Peyer's patch (tissue), 4 donors: ENCODE results near the gene HAP1. TPM values are rescaled to one million over a fixed set of nuclear protein-coding genes. Genes with fewer than 3 reads are reported as not detected.
"Not testable (repeated sequence)": the region's sequence is repeated elsewhere in the genome, so short reads cannot be mapped to it uniquely, and the experiment has no call there.

Experiments
- DNase-seq, 3 donors: peaks; one replicate each; pipeline ENCODE4 v3.0.0-alpha.2; 2017 to 2019
- H3K27ac ChIP-seq, 4 donors: fragments of 200-600 bp; sonication (generic); one replicate each; pipeline ENCODE4 v1.5.1; 2016 to 2019
- H3K27me3 ChIP-seq, 2 donors: fragments of 200-600 bp; sonication (generic); one replicate each; pipeline ENCODE4 v1.5.1; 2019
- H3K36me3 ChIP-seq, 3 donors: fragments of 200-600 bp; sonication (generic); one replicate each; pipeline ENCODE4 v1.5.1; 2016 to 2019
- H3K4me1 ChIP-seq, 4 donors: fragments of 200-600 bp; sonication (generic); one replicate each; pipeline ENCODE4 v1.5.1; 2016 to 2019
- H3K4me3 ChIP-seq, 4 donors: fragments of 200-600 bp; sonication (generic); 1 replicate in 3 of 4; 2 replicates in 1 of 4; pipeline ENCODE4 v1.5.1; 2016 to 2019; ENCODE audit warnings: mild to moderate bottlenecking in 1 of 4
- H3K9me3 ChIP-seq, 4 donors: fragments of 200-600 bp; sonication (generic); one replicate each; pipeline ENCODE4 v1.5.1; 2016 to 2019; ENCODE audit warnings: mild to moderate bottlenecking in 1 of 4
- POLR2A ChIP-seq, 2 donors: fragments of 450-650 bp; IDR thresholded peaks; one replicate each; pipeline ENCODE4 v1.5.1; 2017; ENCODE audit warnings: antibody characterized with exemption in 2 of 2, mild to moderate bottlenecking in 2 of 2, moderate library complexity in 2 of 2
- total RNA-seq, 4 donors: library from RNA; depleted of rRNA; stranded (reverse); fragments of >200 nt; gene quantifications; one replicate each; pipeline ENCODE4 v1.1.0, GENCODE V29; 2016
- TF ChIP-seq, protein P1 (sequence below), 6 experiments: fragments of 450-650 bp in 4 of 6; fragments of 200-600 bp in 2 of 6; sonication (generic) in 1 of 6; IDR thresholded peaks; one replicate each; pipeline ENCODE4 v1.5.1; 2017 to 2019; ENCODE audit warnings: antibody characterized with exemption in 6 of 6, mild to moderate bottlenecking in 3 of 6, moderate library complexity in 1 of 6

HAP1 gene
- total RNA-seq, 4 donors from 2014 or later: 0.94 to 5.0 TPM; not detected in 2

DNA sequence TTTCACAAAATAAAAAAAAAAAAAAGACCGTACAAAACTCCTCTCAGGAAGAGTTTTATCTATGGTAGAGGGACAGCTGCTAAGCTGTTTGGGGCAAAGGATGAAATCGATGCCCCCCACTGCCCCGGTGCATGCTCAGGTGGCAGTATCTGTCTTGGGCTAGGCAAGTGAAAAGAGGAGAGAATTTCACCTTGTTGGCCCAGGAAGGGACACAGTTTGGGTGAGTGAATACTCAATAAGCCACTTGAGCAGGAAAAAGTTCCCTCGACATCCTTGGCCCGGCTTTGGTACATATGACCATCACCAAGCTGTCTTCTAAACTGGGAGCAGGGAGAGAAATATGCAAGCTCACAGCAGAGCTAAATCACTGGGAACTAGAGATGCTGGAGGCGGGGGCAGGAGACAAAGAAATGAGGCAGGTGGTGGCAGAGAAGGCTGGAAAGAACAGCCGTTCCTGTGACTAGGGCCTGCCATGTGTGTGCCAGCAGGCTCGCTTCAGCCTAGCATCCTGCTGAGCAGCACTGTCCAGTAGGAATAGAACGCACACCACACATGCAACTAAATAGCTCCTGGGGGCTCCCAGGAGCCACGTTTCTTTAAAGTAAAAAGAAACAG lies 53.9 kb downstream of the HAP1 start:
- Histone ChIP-seq H3K27ac (no peak overlapping the region), H3K4me1 (peaks cover 0 to 7% (median 3%) of the 10 kb centered on the region in 4 donors), H3K9me3 (no peaks in the 10 kb centered on the region), H3K36me3 (no peaks in the 10 kb centered on the region), H3K4me3 (no peak overlapping the region), H3K27me3 (no peaks in the 10 kb centered on the region)
- peak in 1 of 3 donors; percentile 11 for DNase-seq
- no peak for TF ChIP-seq POLR2A (IDR thresholded peaks at IDR 0.05)
- TF ChIP-seq, protein P1, sequence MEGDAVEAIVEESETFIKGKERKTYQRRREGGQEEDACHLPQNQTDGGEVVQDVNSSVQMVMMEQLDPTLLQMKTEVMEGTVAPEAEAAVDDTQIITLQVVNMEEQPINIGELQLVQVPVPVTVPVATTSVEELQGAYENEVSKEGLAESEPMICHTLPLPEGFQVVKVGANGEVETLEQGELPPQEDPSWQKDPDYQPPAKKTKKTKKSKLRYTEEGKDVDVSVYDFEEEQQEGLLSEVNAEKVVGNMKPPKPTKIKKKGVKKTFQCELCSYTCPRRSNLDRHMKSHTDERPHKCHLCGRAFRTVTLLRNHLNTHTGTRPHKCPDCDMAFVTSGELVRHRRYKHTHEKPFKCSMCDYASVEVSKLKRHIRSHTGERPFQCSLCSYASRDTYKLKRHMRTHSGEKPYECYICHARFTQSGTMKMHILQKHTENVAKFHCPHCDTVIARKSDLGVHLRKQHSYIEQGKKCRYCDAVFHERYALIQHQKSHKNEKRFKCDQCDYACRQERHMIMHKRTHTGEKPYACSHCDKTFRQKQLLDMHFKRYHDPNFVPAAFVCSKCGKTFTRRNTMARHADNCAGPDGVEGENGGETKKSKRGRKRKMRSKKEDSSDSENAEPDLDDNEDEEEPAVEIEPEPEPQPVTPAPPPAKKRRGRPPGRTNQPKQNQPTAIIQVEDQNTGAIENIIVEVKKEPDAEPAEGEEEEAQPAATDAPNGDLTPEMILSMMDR (IDR thresholded peaks at IDR 0.05): no peak

DNA sequence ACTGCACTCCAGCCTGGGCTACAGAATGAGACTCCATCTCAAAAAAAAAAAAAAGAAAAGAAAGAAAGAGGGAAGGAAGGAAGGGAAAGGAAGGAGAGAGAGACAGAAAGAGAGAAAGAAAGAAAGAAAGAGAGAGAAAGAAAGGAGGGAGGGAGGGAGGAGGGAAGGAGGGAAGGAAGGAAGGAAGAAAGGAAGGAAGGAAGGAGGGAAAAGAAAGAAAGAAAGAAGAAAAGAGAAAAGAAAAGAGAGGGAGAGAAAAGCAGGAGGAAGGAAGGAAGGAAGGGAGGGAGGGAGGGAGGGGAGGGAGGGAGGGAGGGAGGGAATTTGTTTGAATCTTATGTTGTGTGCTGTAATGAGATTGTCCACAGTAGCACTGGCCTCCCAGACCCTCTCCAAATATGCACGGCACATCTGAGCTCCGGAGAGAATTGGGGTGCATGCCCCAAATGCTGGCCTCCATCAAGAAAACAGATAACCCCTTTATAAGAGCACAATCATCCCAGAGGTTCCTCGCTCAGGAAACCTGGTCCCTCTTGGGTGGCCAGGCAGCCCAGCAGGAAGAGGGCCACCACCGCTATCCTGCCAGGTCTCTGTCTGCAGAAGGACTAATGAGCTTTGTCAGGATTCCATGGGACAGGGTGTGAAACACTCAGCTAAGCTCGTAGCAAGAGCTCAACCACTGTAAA lies 54.6 kb downstream of the HAP1 start:
- Histone ChIP-seq H3K27ac (peak overlapping the region in 3 of 4 donors; percentile 58 to 89 (median 79)), H3K9me3 (no peaks in the 10 kb centered on the region), H3K27me3 (no peaks in the 10 kb centered on the region), H3K4me3 (no peak overlapping the region), H3K36me3 (no peaks in the 10 kb centered on the region), H3K4me1 (peaks cover 0 to 7% (median 3%) of the 10 kb centered on the region in 4 donors)
- DNase-seq: peak in 1 of 3 donors; percentile 15
- TF ChIP-seq, protein P1 (IDR thresholded peaks at IDR 0.05): no peak
- no peak for TF ChIP-seq POLR2A (IDR thresholded peaks at IDR 0.05)

DNA sequence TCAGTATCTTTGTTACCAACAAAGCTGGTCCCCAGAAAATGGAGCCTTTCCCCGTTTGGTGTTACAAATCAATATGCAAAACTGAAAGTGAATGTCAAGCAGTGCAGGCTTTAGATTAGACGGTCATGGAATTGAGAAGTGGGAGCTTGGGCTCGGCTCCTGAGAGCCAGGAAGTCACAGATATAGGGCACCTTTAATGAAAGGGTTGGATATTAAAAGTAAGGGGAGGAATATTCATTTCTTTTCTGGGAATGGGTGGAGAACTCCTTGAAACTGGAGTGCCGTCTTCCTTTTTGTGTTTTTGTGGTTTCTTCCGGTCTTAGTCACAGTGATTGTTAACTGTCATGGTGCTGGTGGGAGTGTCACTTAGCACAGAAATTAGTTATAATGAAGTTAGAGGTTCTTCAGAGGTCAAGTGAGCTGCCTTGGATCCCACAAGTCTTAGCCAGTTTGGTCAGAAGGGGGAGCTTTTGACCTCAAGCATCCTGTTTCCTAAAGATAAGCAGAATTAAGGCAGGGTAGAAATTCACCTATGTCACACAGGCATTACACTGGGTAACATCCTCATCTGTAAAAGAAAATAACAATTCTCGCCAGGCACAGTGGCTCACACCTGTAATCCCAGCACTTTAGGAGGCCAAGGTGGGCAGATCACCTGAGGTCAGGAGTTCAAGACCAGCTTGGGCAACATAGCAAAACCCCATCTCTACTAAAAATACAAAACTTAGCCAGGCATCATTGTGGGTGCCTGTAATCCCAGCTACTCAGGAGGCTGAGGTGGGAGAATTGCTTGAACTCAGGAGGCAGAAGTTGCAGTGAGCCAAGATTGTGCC lies 55.3 kb downstream of the HAP1 start:
- Histone ChIP-seq H3K27ac (peak overlapping the region; percentile 52 to 89 (median 68)), H3K27me3 (no peaks in the 10 kb centered on the region), H3K9me3 (no peaks in the 10 kb centered on the region), H3K4me1 (peaks cover 0 to 7% (median 3%) of the 10 kb centered on the region in 4 donors), H3K36me3 (no peaks in the 10 kb centered on the region), H3K4me3 (peak overlapping the region in 3 of 4 donors; percentile 4 to 43 (median 26))
- TF ChIP-seq, protein P1 (IDR thresholded peaks at IDR 0.05): peak in 4 of 6 experiments; percentile 12 to 30 (median 20)
- TF ChIP-seq POLR2A (IDR thresholded peaks at IDR 0.05): no peak
- peak; percentile 38 to 70 (median 42) for DNase-seq

- Histone ChIP-seq H3K36me3 (no peaks in the 10 kb centered on the region), H3K4me1 (peaks cover 0 to 7% (median 3%) of the 10 kb centered on the region in 4 donors), H3K27me3 (no peaks in the 10 kb centered on the region), H3K9me3 (no peaks in the 10 kb centered on the region), H3K27ac (peak overlapping the region; percentile 52 to 89 (median 68)), H3K4me3 (peak overlapping the region in 3 of 4 donors; percentile 4 to 43 (median 26))
- TF ChIP-seq, protein P1 (IDR thresholded peaks at IDR 0.05): no peak
- no peak for TF ChIP-seq POLR2A (IDR thresholded peaks at IDR 0.05)
- DNase-seq: peak in 1 of 3 donors; percentile 44
Observed at GRCh38 chr17:41678411-41678906, 56.0 kb downstream of the HAP1 start.

- Histone ChIP-seq H3K9me3 (no peaks in the 10 kb centered on the region), H3K36me3 (no peaks in the 10 kb centered on the region), H3K27ac (no peak overlapping the region), H3K4me3 (no peak overlapping the region), H3K27me3 (no peaks in the 10 kb centered on the region), H3K4me1 (peaks cover 0 to 7% (median 3%) of the 10 kb centered on the region in 4 donors)
- TF ChIP-seq POLR2A (IDR thresholded peaks at IDR 0.05): no peak
- TF ChIP-seq, protein P1 (IDR thresholded peaks at IDR 0.05): no peak
- DNase-seq: no peak
Observed at GRCh38 chr17:41676058-41676419, 58.4 kb downstream of the HAP1 start.

DNA sequence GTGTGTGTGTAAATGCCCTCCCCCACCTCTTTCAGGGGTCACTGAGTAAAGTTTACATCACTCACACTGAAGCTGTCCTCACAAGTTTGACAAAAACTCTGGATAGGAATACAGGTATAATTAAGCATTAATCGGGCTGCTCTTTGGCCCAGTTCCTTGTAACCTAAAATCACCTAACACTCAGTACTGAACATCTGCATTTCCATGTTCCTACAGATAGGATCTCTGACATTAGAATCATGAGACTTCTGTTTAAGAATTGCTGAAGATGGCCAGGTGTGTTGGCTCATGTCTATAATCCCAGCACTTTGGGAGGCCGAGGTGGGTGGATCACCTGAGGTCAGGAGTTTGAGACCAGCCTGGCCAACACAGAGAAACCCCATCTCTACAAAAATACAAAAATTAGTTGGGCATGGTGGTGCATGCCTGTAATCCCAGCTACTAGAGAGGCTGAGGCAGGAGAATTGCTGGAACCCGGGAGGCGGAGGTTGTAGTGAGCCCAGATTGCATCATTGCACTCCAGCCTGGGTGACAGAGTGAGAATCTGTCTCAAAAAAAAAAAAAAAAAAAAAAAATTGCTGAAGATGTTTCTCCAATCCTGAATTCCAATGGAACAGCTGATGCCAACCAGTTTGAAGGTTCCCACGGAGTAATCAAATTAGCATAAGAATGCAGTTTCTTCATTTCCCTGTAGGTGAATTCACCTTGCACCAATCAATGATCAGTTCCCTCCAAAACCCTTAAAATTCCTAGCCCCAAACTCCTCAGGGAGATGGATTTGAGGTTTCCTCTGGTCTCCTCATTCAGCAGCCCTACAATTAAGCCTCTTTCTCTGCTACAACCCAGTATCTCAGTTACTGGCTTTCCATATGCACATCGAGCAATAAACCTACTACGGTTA lies 59.0 kb downstream of the HAP1 start:
- H3K4me3 ChIP-seq, H3K27me3 ChIP-seq, H3K36me3 ChIP-seq, H3K4me1 ChIP-seq, DNase-seq, H3K9me3 ChIP-seq, H3K27ac ChIP-seq: not testable (repeated sequence)
